Stimulated activated CD4-positive, alpha-beta T cell treated with anti-CD3 and anti-CD28 coated beads, Interleukin-4, amount 100 ng/mL, for 4 hours (primary cell): Measurements from ENCODE around the gene TMEM150B.
"Not testable (repeated sequence)": the region's sequence is repeated elsewhere in the genome, so short reads cannot be mapped to it uniquely, and the experiment has no call there.

Source experiments
- DNase-seq, 2 experiments: peaks; one replicate each; pipeline ENCODE4 v3.0.0-alpha.2; 2020

Gene TMEM150B

GRCh38 chr19:55339105-55339888 is 14.2 kb upstream of the TMEM150B start, which contains the start of gene KMT5C:
KMT5C (plus strand) TSS chr19:55339876; CDS start chr19:55341937, 2,061 bp downstream.
- peak; percentile 100 for DNase-seq

- no peak for DNase-seq
Observed at GRCh38 chr19:55336101-55336500, 11.0 kb upstream of the TMEM150B start.

- no peak for DNase-seq
Observed at GRCh38 chr19:55333870-55334269, 8.7 kb upstream of the TMEM150B start.

GRCh38 chr19:55329791-55330190 is 4.7 kb upstream of the TMEM150B start:
- DNase-seq = not testable (repeated sequence)

GRCh38 chr19:55328774-55329318 is 3.7 kb upstream of the TMEM150B start:
- not testable (repeated sequence) for DNase-seq

- no peak for DNase-seq
Observed at GRCh38 chr19:55324662-55325061, 479 bp downstream of the TMEM150B start.

GRCh38 chr19:55322204-55322885 is 2.8 kb downstream of the TMEM150B start:
- no peak for DNase-seq

- no peak for DNase-seq
Observed at GRCh38 chr19:55321466-55322137, 3.5 kb downstream of the TMEM150B start.

- no peak for DNase-seq
Observed at GRCh38 chr19:55320844-55321419, 4.2 kb downstream of the TMEM150B start.

GRCh38 chr19:55319785-55320184 is 5.4 kb downstream of the TMEM150B start:
- no peak for DNase-seq

GRCh38 chr19:55316646-55317045 is 8.5 kb downstream of the TMEM150B start:
- no peak for DNase-seq

GRCh38 chr19:55315956-55316525 is 9.1 kb downstream of the TMEM150B start:
- no peak for DNase-seq

GRCh38 chr19:55314396-55314795 is 10.7 kb downstream of the TMEM150B start:
- no peak for DNase-seq

GRCh38 chr19:55312621-55313512 is 12.3 kb downstream of the TMEM150B start:
- DNase-seq = no peak

- no peak for DNase-seq
Observed at GRCh38 chr19:55311797-55312196, 13.3 kb downstream of the TMEM150B start.

GRCh38 chr19:55311397-55311796 is 13.7 kb downstream of the TMEM150B start:
- no peak for DNase-seq

- DNase-seq = no peak
Observed at GRCh38 chr19:55310498-55310897, 14.6 kb downstream of the TMEM150B start.

GRCh38 chr19:55309448-55309847 is 15.7 kb downstream of the TMEM150B start:
- no peak for DNase-seq

- no peak for DNase-seq
Observed at GRCh38 chr19:55308281-55308680, 16.9 kb downstream of the TMEM150B start.

- DNase-seq = no peak
Observed at GRCh38 chr19:55306712-55307111, 18.4 kb downstream of the TMEM150B start.

- DNase-seq = no peak
Observed at GRCh38 chr19:55305983-55306562, 19.1 kb downstream of the TMEM150B start.
